HEK293 (cell line): ENCODE measurements around the gene RSBN1L.

Source experiments
- BCL11B ChIP-seq: fragments of 450-650 bp; formaldehyde crosslinking; IDR thresholded peaks from 2 replicates; pipeline ENCODE4 v1.5.1; 2016; ENCODE audit warnings: low read depth, missing biosample characterization, missing genetic modification characterization
- GLIS1 ChIP-seq: fragments of 450-650 bp; formaldehyde crosslinking; IDR thresholded peaks from 2 replicates; pipeline ENCODE4 v1.5.1; 2016; ENCODE audit warnings: missing biosample characterization, missing genetic modification characterization
- HOXA7 ChIP-seq: sonication (generic); formaldehyde crosslinking; IDR thresholded peaks from 2 replicates; pipeline ENCODE4 v1.8.1; 2022; ENCODE audit warnings: missing genetic modification reagents, borderline replicate concordance
- KLF16 ChIP-seq: fragments of 450-650 bp; formaldehyde crosslinking; IDR thresholded peaks from 2 replicates; pipeline ENCODE4 v1.5.1; 2017; ENCODE audit warnings: missing biosample characterization, missing genetic modification characterization
- KLF8 ChIP-seq: fragments of 450-650 bp; formaldehyde crosslinking; IDR thresholded peaks from 2 replicates; pipeline ENCODE4 v1.5.1; 2016; ENCODE audit warnings: missing biosample characterization, missing genetic modification characterization
- MYNN ChIP-seq: fragments of 450-650 bp; formaldehyde crosslinking; IDR thresholded peaks from 2 replicates; pipeline ENCODE4 v1.5.1; 2016; ENCODE audit warnings: missing biosample characterization, missing genetic modification characterization, borderline replicate concordance
- PRDM4 ChIP-seq: fragments of 450-650 bp; formaldehyde crosslinking; IDR thresholded peaks from 2 replicates; pipeline ENCODE4 v1.5.1; 2017; ENCODE audit warnings: missing biosample characterization, missing genetic modification characterization
- SCRT2 ChIP-seq: fragments of 450-650 bp; formaldehyde crosslinking; IDR thresholded peaks from 2 replicates; pipeline ENCODE4 v1.5.1; 2016; ENCODE audit warnings: missing biosample characterization, missing genetic modification characterization
- TRIM28 ChIP-seq: IDR thresholded peaks from 2 replicates; pipeline ENCODE4 v1.6.1; 2011; ENCODE audit warnings: low read length, control low read depth, borderline replicate concordance
- YY1 ChIP-seq: fragments of 450-650 bp; formaldehyde crosslinking; IDR thresholded peaks from 2 replicates; pipeline ENCODE4 v1.5.1; 2018; ENCODE audit warnings: missing biosample characterization, missing genetic modification characterization
- ZBTB11 ChIP-seq: fragments of 450-650 bp; formaldehyde crosslinking; conservative IDR thresholded peaks from 2 replicates; pipeline ENCODE4 v1.5.1; 2016; ENCODE audit warnings: low read depth, missing biosample characterization, missing genetic modification characterization
- ZFP3 ChIP-seq: fragments of 450-650 bp; formaldehyde crosslinking; IDR thresholded peaks from 2 replicates; pipeline ENCODE4 v1.5.1; 2016; ENCODE audit warnings: low read depth, missing biosample characterization, missing genetic modification characterization
- ZFP69B ChIP-seq: fragments of 450-650 bp; formaldehyde crosslinking; IDR thresholded peaks from 2 replicates; pipeline ENCODE4 v1.5.1; 2016; ENCODE audit warnings: missing biosample characterization, missing genetic modification characterization
- ZNF10 ChIP-seq: fragments of 450-650 bp; formaldehyde crosslinking; IDR thresholded peaks from 2 replicates; pipeline ENCODE4 v1.5.1; 2017; ENCODE audit warnings: missing biosample characterization, missing genetic modification characterization
- ZNF223 ChIP-seq: fragments of 450-650 bp; formaldehyde crosslinking; IDR thresholded peaks from 2 replicates; pipeline ENCODE4 v1.5.1; 2016; ENCODE audit warnings: missing biosample characterization, missing genetic modification characterization
- ZNF24 ChIP-seq: fragments of 450-650 bp; formaldehyde crosslinking; IDR thresholded peaks from 2 replicates; pipeline ENCODE4 v1.5.1; 2016; ENCODE audit warnings: missing biosample characterization, missing genetic modification characterization
- ZNF266 ChIP-seq: fragments of 450-650 bp; formaldehyde crosslinking; IDR thresholded peaks from 2 replicates; pipeline ENCODE4 v1.5.1; 2016; ENCODE audit warnings: missing biosample characterization, missing genetic modification characterization, low read depth
- ZNF280D ChIP-seq: fragments of 450-650 bp; formaldehyde crosslinking; IDR thresholded peaks from 2 replicates; pipeline ENCODE4 v1.5.1; 2016; ENCODE audit warnings: missing biosample characterization, missing genetic modification characterization
- ZNF324 ChIP-seq: fragments of 450-650 bp; formaldehyde crosslinking; IDR thresholded peaks from 2 replicates; pipeline ENCODE4 v1.5.1; 2016; ENCODE audit warnings: missing biosample characterization, missing genetic modification characterization
- ZNF37A ChIP-seq: fragments of 450-650 bp; IDR thresholded peaks from 2 replicates; pipeline ENCODE4 v1.5.1; 2018; ENCODE audit warnings: missing biosample characterization, missing genetic modification characterization
- ZNF391 ChIP-seq: fragments of 450-650 bp; formaldehyde crosslinking; IDR thresholded peaks from 2 replicates; pipeline ENCODE4 v1.5.1; 2016; ENCODE audit warnings: low read depth, missing biosample characterization, missing genetic modification characterization, borderline replicate concordance
- ZNF510 ChIP-seq: fragments of 450-650 bp; formaldehyde crosslinking; IDR thresholded peaks from 2 replicates; pipeline ENCODE4 v1.5.1; 2018; ENCODE audit warnings: mild to moderate bottlenecking, missing genetic modification characterization, missing biosample characterization; ENCODE audit not compliant: insufficient replicate concordance
- ZNF514 ChIP-seq: fragments of 450-650 bp; formaldehyde crosslinking; IDR thresholded peaks from 2 replicates; pipeline ENCODE4 v1.5.1; 2016; ENCODE audit warnings: missing biosample characterization, missing genetic modification characterization
- ZNF555 ChIP-seq: fragments of 450-650 bp; formaldehyde crosslinking; conservative IDR thresholded peaks from 2 replicates; pipeline ENCODE4 v1.5.1; 2017; ENCODE audit warnings: missing biosample characterization, mild to moderate bottlenecking, missing genetic modification characterization, inconsistent platforms
- ZNF560 ChIP-seq: fragments of 450-650 bp; formaldehyde crosslinking; IDR thresholded peaks from 2 replicates; pipeline ENCODE4 v1.5.1; 2017; ENCODE audit warnings: missing biosample characterization, missing genetic modification characterization, borderline replicate concordance
- ZNF571 ChIP-seq: fragments of 450-650 bp; formaldehyde crosslinking; IDR thresholded peaks from 2 replicates; pipeline ENCODE4 v1.5.0; 2017; ENCODE audit warnings: missing biosample characterization, missing genetic modification characterization
- ZNF596 ChIP-seq: fragments of 450-650 bp; IDR thresholded peaks from 2 replicates; pipeline ENCODE4 v1.5.0; 2018; ENCODE audit warnings: missing biosample characterization, mild to moderate bottlenecking, missing genetic modification characterization, moderate library complexity
- ZNF621 ChIP-seq: fragments of 450-650 bp; formaldehyde crosslinking; IDR thresholded peaks from 2 replicates; pipeline ENCODE4 v1.5.1; 2017; ENCODE audit warnings: missing biosample characterization, missing genetic modification characterization
- ZNF701 ChIP-seq: fragments of 450-650 bp; formaldehyde crosslinking; IDR thresholded peaks from 2 replicates; pipeline ENCODE4 v1.5.1; 2016; ENCODE audit warnings: missing biosample characterization, missing genetic modification characterization
- ZNF704 ChIP-seq: fragments of 450-650 bp; formaldehyde crosslinking; IDR thresholded peaks from 2 replicates; pipeline ENCODE4 v1.5.1; 2016; ENCODE audit warnings: missing biosample characterization, missing genetic modification characterization
- ZNF830 ChIP-seq: fragments of 450-650 bp; IDR thresholded peaks from 2 replicates; pipeline ENCODE4 v1.5.0; 2018; ENCODE audit warnings: missing biosample characterization, missing genetic modification characterization, low read depth, mild to moderate bottlenecking, moderate library complexity

The RSBN1L gene

GRCh38 chr7:77696643-77697534 is 630 bp downstream of the RSBN1L start (continued):
- TF ChIP-seq ZNF266 (tag by site-specific recombination) = no peak
- peak; percentile 10; the same call in 1 of the 2 replicates for TF ChIP-seq YY1 (tag by site-specific recombination)
- TF ChIP-seq MYNN (tag by site-specific recombination) = no peak
- TF ChIP-seq BCL11B (tag by site-specific recombination) = no peak
- no peak for TF ChIP-seq ZFP3 (tag by site-specific recombination)
- no peak for TF ChIP-seq TRIM28
- no peak for TF ChIP-seq KLF8 (tag by site-specific recombination)
- TF ChIP-seq ZNF560 = no peak
- TF ChIP-seq ZNF510 (tag by site-specific recombination) = no peak
- TF ChIP-seq ZNF704 (tag by site-specific recombination) = no peak
- TF ChIP-seq ZNF10 = no peak
- no peak for TF ChIP-seq ZNF621 (tag by site-specific recombination)
- no peak for TF ChIP-seq ZNF596 (tag by site-specific recombination)
- TF ChIP-seq GLIS1 (tag by site-specific recombination) = peak; percentile 61
- no peak for TF ChIP-seq SCRT2 (tag by site-specific recombination)
- TF ChIP-seq ZNF223 = no peak
- TF ChIP-seq ZNF701 (tag by site-specific recombination) = no peak
- TF ChIP-seq ZNF571 (tag by site-specific recombination) = no peak
- no peak for TF ChIP-seq KLF16 (tag by site-specific recombination)
- TF ChIP-seq ZNF514 (tag by site-specific recombination) = no peak
- no peak for TF ChIP-seq HOXA7 (CRISPR knock-in tag)
- no peak for TF ChIP-seq ZNF324 (tag by site-specific recombination)
- no peak for TF ChIP-seq ZNF280D
- no peak for TF ChIP-seq ZNF37A (tag by site-specific recombination)
- peak; percentile 66 for TF ChIP-seq ZBTB11 (tag by site-specific recombination)
- peak; percentile 20; the same call in 1 of the 2 replicates for TF ChIP-seq PRDM4 (tag by site-specific recombination)
- TF ChIP-seq ZNF555 (tag by site-specific recombination) = no peak
- TF ChIP-seq ZNF24 (tag by site-specific recombination) = peak; percentile 55; the same call in 1 of the 2 replicates
- TF ChIP-seq ZFP69B (tag by site-specific recombination) = peak; percentile 34; the same call in 1 of the 2 replicates
- no peak for TF ChIP-seq ZNF830
- TF ChIP-seq ZNF391 (tag by site-specific recombination) = no peak
